GM15510 (cell line): ENCODE results near the gene DNAI4.

Experiments
- POLR2A ChIP-seq: IDR thresholded peaks from 3 replicates; pipeline ENCODE4 v1.6.1; 2011; ENCODE audit warnings: borderline replicate concordance; ENCODE audit not compliant: insufficient read length; ENCODE audit errors: extremely low read depth

The DNAI4 gene

DNA sequence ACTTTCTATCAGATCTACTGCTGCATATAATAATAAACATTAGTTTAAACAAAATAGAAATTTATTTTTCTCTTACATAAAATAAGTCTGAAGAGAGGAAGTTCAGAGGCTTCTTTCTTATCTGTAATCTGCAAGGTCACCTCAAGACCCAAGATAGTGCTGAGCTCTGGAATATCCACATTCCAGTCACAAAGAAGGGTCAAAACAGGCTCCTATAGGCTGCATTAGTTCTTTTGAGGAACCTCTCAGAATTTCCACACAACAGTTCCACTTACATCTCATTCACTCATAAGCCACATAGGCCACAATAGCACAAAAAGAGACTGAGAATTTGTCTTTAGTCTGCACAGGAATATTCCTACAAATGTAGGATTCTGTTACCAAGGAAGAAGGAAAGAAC, 157.0 kb downstream of the DNAI4 start:
- TF ChIP-seq POLR2A, result no peak

DNA sequence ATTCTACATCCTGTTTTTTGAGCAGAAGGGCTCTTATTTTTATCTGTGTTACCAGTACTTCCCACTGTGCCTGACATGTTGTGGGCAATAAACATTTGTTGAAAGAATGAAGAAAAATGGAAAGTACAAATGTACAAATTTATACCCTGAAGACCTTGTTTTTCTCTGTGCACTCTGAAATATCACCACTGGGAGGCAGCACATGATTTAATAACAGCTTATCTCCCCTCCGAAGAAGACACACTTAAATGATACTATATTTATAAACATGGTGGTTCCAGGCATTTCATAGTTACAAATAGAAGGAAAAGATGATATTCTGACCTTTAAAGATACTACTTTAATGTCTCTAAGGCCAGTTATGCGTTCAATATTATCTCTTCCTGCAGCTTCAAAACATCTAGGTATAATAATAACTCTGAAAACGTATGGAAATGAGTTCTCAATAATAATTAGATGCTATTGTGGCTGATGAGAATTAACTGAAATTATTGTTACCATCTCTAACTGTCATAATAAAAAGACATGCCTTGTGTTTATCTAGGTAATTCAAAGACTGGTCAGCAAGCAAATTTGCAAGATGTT, 159.6 kb downstream of the DNAI4 start:
- no peak for TF ChIP-seq POLR2A
